ENCODE data around the gene MCMBP.

DNA sequence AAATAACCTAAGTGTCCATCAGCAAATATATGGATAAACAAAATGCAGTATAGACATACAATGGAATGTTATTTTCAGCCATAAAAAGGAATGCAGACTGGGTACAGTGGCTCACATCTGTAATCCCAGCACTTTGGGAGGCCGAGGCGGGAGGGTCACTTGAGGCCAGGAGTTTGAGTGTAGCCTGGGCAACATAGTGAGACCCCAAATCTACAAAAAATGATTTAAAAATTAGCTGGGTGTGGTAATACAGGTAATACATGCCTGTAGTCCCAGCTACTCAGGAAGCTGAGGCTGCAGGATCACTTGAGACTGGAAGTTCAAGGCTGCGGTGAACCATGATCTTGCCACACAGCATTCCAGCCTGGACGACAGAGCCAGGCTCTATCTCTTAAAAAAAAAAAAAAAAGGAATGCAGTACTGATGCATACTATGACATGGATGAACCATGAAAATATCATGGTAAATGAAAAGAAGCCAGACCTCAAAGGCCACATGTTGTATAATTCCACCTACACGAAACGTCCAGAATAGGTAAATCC, 6.9 kb downstream of the MCMBP start:
- TF ChIP-seq EZH2phosphoT487 (IDR thresholded peaks at IDR 0.05; ENCODE audit: low read length) = no peak
- no peak for TF ChIP-seq CTCF (IDR thresholded peaks at IDR 0.05; ENCODE audit: low read length)

All from MM.1S (cell line).